Activated CD4-positive, CD25-positive, alpha-beta regulatory T cell treated with anti-CD3 and anti-CD28 coated beads, Interleukin-2, amount 50 U/mL, for 72 hours (primary cell): ENCODE data around the gene HTRA1.

ENCODE experiments used
- DNase-seq: peaks from one replicate; pipeline ENCODE4 v3.0.0; 2021

The HTRA1 gene

GRCh38 chr10:122521011-122521410, 59.7 kb downstream of the HTRA1 start:
- DNase-seq: no peak

- DNase-seq: no peak
These were observed 63.5 kb downstream of the HTRA1 start for GRCh38 chr10:122524811-122525210.

- DNase-seq: no peak
These were observed 64.4 kb downstream of the HTRA1 start for GRCh38 chr10:122525788-122526187.

- DNase-seq: no peak
These were observed 65.5 kb downstream of the HTRA1 start for GRCh38 chr10:122526892-122527291.

DNA sequence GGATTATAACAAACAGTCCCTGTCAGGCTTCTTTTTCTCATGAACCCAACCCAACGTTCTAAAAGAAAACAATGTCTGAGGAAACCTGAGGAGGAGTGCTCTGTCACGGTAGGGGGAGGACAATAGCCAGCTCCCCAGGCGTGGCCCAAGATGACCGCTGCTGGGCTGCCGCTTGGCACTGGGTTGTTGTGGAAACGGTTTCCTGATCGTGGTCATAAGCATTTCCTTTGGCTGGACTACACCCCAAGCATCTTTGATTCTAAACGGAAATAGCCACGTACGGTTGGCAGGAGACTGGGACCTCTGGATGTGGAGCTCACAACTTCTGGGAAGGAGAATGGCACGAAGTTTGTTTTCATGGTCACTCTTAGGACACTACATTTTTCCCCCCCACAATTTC, 68.8 kb downstream of the HTRA1 start:
- DNase-seq: no peak

GRCh38 chr10:122531261-122531660, 69.9 kb downstream of the HTRA1 start:
- no peak for DNase-seq

DNA sequence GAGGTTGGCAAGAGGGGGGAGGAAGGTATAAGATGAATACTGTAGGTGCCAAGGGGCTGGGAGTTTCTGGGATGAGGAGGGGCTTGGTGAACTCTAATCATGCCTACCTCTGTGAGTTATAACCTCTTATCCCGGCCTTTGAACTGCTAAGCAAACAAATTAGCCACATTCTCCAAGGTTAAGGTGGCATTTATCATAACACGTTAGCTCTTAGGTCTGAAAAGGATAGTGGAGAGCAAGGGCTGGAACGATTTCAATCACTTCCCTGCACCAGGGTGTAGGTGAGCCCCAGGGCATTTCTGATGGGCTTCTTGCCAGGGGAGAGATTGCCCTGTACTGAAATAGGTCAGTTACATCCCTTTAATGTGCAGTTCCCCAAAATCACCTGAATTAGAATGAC, 70.6 kb downstream of the HTRA1 start:
- DNase-seq: no peak

GRCh38 chr10:122532601-122533296, 71.4 kb downstream of the HTRA1 start:
- no peak for DNase-seq

- no peak for DNase-seq
These were observed 76.2 kb downstream of the HTRA1 start for GRCh38 chr10:122537545-122537944.

- no peak for DNase-seq
These were observed 80.2 kb downstream of the HTRA1 start for GRCh38 chr10:122541541-122542002.

GRCh38 chr10:122543676-122544445, 82.5 kb downstream of the HTRA1 start:
- no peak for DNase-seq

GRCh38 chr10:122544493-122544892, 83.1 kb downstream of the HTRA1 start:
- no peak for DNase-seq

GRCh38 chr10:122546242-122546641, 84.9 kb downstream of the HTRA1 start:
- DNase-seq: no peak

- DNase-seq: no peak
These were observed 87.2 kb downstream of the HTRA1 start for GRCh38 chr10:122548407-122549085.

- no peak for DNase-seq
These were observed 88.3 kb downstream of the HTRA1 start for GRCh38 chr10:122549636-122550035.

DNA sequence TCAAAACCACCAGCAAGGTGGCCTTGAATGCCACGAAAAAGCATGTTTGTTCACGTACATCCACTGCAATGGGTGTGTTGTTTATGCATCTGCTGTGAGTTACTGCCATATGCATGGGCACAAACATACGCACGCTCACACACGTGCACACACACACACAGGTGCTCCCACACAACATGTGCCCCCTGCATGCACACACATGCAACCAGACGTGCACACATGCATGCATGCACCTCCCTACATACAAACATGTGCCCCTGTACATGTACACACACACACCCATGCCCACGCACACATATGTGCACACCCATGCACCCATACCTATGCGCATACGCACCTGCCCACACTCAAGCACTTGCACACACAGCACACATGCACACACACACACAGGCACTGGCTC, 89.1 kb downstream of the HTRA1 start:
- no peak for DNase-seq

GRCh38 chr10:122550983-122551382, 89.6 kb downstream of the HTRA1 start:
- no peak for DNase-seq

DNA sequence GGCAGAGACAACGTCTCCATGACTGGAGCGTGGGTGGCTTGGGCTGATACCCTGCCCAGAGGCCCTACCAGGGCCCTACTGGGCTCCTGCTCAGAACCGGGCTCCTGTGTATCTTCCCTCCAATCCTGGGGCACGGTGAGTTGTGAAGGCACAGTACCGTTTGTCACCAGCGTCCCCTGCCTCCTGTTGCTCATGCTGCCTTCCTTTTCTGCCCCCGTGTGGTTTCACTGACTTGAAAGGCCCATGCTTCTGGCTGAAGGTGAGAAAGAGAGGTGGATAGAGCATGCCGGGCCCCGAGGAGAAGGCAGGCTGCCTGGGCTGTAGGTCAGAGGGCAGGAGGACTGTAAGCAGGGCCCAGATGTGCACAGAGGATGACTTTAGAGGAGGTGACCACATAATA, 90.1 kb downstream of the HTRA1 start:
- DNase-seq: no peak

DNA sequence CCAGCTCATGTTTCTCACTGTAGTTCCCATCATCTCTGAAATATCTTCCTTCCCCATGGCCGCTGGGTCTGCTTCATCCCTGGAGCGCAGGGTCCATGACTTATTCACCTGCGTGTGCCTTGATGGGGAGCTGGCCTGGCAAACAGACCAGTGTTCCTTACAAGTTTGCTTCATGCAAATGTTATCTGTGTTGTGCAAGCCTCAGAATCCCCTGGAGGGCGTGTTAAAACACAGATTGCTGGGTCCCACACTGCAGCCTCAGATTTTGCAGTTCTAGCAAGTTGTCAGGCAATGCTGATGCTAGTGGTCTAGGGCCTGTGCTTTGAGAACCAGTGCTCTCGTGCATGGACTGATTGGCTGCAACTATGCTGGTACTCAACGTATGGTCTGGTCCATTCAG, 92.0 kb downstream of the HTRA1 start:
- no peak for DNase-seq

DNA sequence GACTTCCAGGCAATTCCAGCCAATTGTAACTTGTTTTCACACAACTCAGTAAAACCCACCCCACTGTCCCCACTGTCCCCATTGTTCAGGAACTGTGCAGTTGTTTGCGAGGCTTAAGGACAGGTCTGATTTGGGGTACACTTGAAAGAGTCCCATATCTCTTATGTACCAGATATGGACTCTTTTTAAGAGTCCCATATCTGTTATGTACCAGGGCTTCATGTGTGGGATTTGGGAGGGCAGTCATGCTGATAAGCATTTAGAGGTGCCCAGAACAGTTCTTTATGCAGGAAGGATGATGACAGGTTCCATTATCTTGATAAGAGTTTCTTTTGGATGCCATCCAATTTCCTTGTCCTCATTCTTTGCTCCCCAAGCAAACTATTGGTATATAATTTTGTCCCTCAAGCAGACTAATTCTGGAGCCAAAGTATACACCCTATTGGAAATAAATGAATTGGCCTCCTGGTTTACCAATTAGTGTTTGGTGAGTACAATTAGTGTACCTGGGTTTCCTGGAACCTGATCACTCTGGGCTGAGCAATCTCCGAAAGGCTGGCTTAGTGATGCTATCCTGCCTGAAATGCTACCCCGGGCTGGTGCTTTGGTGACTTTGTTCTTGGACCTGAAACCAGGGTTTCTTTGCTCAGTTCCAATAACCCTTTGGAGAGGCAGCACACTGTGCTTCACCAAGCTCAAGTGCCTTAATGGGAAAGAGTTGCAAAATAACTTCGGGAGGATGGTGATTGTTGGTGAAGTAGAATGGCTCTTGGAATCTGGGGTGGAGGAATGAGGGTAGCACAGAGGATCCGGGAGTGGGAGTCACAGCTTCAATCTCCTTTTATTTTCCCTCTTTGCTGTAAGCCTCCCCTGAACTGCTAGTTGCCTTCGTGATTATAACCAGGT, 93.0 kb downstream of the HTRA1 start:
- DNase-seq: no peak

- no peak for DNase-seq
These were observed 94.1 kb downstream of the HTRA1 start for GRCh38 chr10:122555442-122555841.

GRCh38 chr10:122557516-122557915, 96.2 kb downstream of the HTRA1 start:
- DNase-seq: no peak

DNA sequence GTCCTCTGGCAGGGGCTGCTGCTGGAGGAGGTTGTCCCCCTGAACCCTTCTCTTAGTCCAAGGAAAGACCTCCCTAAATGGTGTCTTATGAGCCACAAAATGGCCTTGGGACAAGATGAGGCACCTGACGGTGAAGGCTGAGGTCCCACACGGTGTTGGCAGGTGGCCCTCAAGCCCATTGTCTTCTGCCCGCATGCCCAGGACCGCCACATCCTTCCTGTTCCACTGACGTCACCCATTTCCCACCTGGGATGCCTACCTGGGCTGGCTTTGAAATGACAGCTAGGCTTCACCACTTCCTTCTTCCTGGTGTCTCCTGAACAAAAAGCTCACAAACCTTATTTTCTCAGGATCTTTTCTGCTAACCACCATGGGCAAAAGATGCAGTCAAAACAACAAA, 97.1 kb downstream of the HTRA1 start:
- DNase-seq: no peak
